ENCODE data around the gene IPMK.

The IPMK gene

GRCh38 chr10:58210160-58210559 is 57.5 kb downstream of the IPMK start:
- H3K9me3 ChIP-seq = no peaks in the 10 kb centered on the region
- no peaks in the 10 kb centered on the region for H3K27me3 ChIP-seq
- H3K4me1 ChIP-seq (ENCODE audit: control insufficient read depth in 1 of 2, insufficient read depth in 1 of 2, low read depth in 1 of 2, low read length in 1 of 2) = no peaks in the 10 kb centered on the region
- peaks cover 40% of the 10 kb centered on the region for H3K36me3 ChIP-seq
- TF ChIP-seq, protein P1, sequence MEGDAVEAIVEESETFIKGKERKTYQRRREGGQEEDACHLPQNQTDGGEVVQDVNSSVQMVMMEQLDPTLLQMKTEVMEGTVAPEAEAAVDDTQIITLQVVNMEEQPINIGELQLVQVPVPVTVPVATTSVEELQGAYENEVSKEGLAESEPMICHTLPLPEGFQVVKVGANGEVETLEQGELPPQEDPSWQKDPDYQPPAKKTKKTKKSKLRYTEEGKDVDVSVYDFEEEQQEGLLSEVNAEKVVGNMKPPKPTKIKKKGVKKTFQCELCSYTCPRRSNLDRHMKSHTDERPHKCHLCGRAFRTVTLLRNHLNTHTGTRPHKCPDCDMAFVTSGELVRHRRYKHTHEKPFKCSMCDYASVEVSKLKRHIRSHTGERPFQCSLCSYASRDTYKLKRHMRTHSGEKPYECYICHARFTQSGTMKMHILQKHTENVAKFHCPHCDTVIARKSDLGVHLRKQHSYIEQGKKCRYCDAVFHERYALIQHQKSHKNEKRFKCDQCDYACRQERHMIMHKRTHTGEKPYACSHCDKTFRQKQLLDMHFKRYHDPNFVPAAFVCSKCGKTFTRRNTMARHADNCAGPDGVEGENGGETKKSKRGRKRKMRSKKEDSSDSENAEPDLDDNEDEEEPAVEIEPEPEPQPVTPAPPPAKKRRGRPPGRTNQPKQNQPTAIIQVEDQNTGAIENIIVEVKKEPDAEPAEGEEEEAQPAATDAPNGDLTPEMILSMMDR (IDR thresholded peaks at IDR 0.05) = no peak
- no peak overlapping the region for H3K27ac ChIP-seq
- H3K4me3 ChIP-seq (ENCODE audit: low read depth in 1 of 2, low read length in 1 of 2) = no peak overlapping the region

DNA sequence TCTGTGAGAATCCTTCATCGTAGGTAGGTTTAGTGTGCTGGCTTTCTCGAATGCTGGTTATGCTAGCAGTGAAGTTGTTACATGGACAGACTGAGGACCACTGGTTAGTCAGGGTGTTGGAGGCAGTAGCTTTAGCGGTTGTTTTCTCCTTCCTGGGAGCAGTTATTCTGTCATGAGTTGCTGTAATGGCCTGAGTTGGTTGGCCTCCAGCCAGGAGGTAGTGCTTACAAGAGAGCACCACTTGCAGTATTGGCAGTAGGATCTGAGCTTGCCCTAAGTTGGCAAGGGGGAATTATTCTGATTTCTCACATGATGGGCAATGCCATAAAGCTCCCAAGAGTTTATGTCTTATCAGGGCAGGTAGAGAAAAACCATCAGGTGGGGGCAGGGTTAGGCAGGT is 58.0 kb downstream of the IPMK start:
- Histone ChIP-seq H3K4me1 (ENCODE audit: control insufficient read depth in 1 of 2, insufficient read depth in 1 of 2, low read depth in 1 of 2, low read length in 1 of 2) (no peaks in the 10 kb centered on the region), H3K27me3 (no peaks in the 10 kb centered on the region), H3K27ac (no peak overlapping the region), H3K9me3 (no peaks in the 10 kb centered on the region), H3K4me3 (ENCODE audit: low read depth in 1 of 2, low read length in 1 of 2) (no peak overlapping the region), H3K36me3 (peaks cover 38% of the 10 kb centered on the region)
- TF ChIP-seq, protein P1 (IDR thresholded peaks at IDR 0.05) = no peak

- Histone ChIP-seq H3K4me3 (ENCODE audit: low read depth in 1 of 2, low read length in 1 of 2) (no peak overlapping the region), H3K27me3 (no peaks in the 10 kb centered on the region), H3K4me1 (ENCODE audit: control insufficient read depth in 1 of 2, insufficient read depth in 1 of 2, low read depth in 1 of 2, low read length in 1 of 2) (no peaks in the 10 kb centered on the region), H3K9me3 (no peaks in the 10 kb centered on the region), H3K36me3 (peaks cover 54% of the 10 kb centered on the region), H3K27ac (no peak overlapping the region)
- TF ChIP-seq, protein P1 (IDR thresholded peaks at IDR 0.05) = no peak
Measured at GRCh38 chr10:58206251-58206650, 61.4 kb downstream of the IPMK start.

GRCh38 chr10:58201704-58202103 is 66.0 kb downstream of the IPMK start:
- TF ChIP-seq, protein P1 (IDR thresholded peaks at IDR 0.05) = no peak
- Histone ChIP-seq H3K4me1 (ENCODE audit: control insufficient read depth in 1 of 2, insufficient read depth in 1 of 2, low read depth in 1 of 2, low read length in 1 of 2) (no peaks in the 10 kb centered on the region), H3K27me3 (no peaks in the 10 kb centered on the region), H3K9me3 (no peaks in the 10 kb centered on the region), H3K4me3 (ENCODE audit: low read depth in 1 of 2, low read length in 1 of 2) (no peak overlapping the region), H3K27ac (peak overlapping the region; percentile 20), H3K36me3 (peaks cover 61% of the 10 kb centered on the region)

GRCh38 chr10:58189269-58189668 is 78.4 kb downstream of the IPMK start:
- no peaks in the 10 kb centered on the region for H3K4me1 ChIP-seq (ENCODE audit: control insufficient read depth in 1 of 2, insufficient read depth in 1 of 2, low read depth in 1 of 2, low read length in 1 of 2)
- TF ChIP-seq, protein P1 (IDR thresholded peaks at IDR 0.05) = no peak

DNA sequence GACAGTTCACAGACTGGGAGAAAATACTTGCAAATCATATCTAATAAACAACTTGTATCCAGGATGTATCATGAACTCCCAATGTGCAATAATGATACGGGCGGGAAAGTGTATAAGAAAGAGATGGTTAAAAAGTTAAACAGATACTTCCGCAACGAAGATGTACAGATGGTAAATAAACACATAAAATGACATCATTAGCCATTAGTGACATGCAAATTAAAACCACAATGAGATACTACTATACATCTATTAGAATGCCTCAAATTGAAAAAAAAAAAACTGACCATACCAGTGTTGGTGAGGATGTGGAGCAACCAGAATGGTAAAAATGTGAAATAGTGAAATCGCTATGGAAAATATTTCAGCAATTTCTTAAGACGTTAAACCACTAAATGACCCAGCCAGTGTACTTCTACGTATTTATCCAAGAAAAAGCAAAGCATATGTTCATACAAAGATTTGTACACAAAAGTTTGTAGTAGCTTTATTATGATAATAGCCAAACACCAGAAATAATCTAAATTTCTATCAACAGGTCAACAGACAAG is 83.5 kb downstream of the IPMK start:
- Histone ChIP-seq H3K4me1 (ENCODE audit: control insufficient read depth in 1 of 2, insufficient read depth in 1 of 2, low read depth in 1 of 2, low read length in 1 of 2) (no peaks in the 10 kb centered on the region), H3K4me3 (ENCODE audit: low read depth in 1 of 2, low read length in 1 of 2) (no peak overlapping the region), H3K27ac (no peak overlapping the region), H3K9me3 (no peaks in the 10 kb centered on the region), H3K27me3 (no peaks in the 10 kb centered on the region), H3K36me3 (no peaks in the 10 kb centered on the region)
- TF ChIP-seq, protein P1 (IDR thresholded peaks at IDR 0.05) = no peak

More at GRCh38 chr10:58189269-58189668, 78.4 kb downstream of the IPMK start:
- Histone ChIP-seq H3K4me3 (ENCODE audit: low read depth in 1 of 2, low read length in 1 of 2) (no peak overlapping the region), H3K27ac (no peak overlapping the region), H3K9me3 (no peaks in the 10 kb centered on the region), H3K27me3 (no peaks in the 10 kb centered on the region), H3K36me3 (peaks cover under 1% of the 10 kb centered on the region)

Data from neutrophil (primary cell).